ENCODE results near the gene CYTH3. TPM values are rescaled to one million over a fixed set of nuclear protein-coding genes. Genes with fewer than 3 reads are reported as not detected.

CYTH3 gene
- total and polyA plus RNA-seq, 2 of the 4 experiments (the other 2 are of a cell fraction): 14.2 to 34.8 TPM

DNA sequence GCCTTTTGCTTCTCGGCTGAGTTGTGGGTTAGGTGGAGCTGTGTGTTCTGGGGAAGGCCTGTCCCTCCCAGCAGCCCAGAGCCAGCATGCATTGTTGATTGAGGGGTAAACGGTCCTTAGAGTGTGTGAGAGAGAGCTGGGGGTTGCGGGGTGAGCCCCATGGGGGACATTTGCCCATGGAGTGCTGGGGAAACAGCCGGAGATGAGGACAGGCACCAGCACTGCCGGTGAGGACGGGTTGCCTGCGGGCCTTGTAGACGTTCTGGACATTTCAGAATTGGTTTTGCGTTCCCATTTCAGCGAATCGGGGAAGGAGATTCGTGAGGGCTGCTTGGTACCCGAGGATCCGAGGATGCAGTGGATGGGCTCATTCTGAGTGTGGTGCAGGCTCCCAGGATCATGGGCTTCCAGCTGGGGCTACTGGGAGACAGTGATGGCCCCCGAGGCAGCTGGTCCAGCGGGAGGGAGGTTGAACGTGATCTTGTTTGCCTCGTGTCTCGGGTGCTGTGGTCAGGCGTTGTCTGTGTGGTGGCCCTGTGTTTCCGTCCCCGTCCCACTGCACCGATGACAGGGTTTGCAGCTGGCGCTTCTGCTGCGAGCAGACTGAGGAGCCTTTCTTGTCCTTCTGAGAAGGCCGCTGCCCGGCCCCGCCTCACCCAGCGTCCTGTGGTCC is 113.9 kb downstream of the CYTH3 start:
- CTCF ChIA-PET: no interaction called here
- Histone ChIP-seq H3K9me1 (ENCODE audit: insufficient read depth, low read length) (no peaks in the 10 kb centered on the region), H2BK20ac (ENCODE audit: low read depth, low read length) (no peak overlapping the region), H3K23ac (ENCODE audit: low read depth, low read length) (no peak overlapping the region), H2BK15ac (ENCODE audit: low read depth, low read length) (no peak overlapping the region), H2AK5ac (ENCODE audit: low read depth, low read length) (no peak overlapping the region), H2BK5ac (ENCODE audit: low read depth, low read length, poor library complexity, severe bottlenecking) (no peak overlapping the region), H3K18ac (ENCODE audit: low read depth, low read length) (no peak overlapping the region), H3K9me3 (ENCODE audit: control insufficient read depth, insufficient read depth, low read length) (no peaks in the 10 kb centered on the region), H3K27me3 (ENCODE audit: control insufficient read depth, insufficient read depth, low read length) (no peaks in the 10 kb centered on the region), H4K20me1 (ENCODE audit: insufficient read depth, low read length) (no peaks in the 10 kb centered on the region; the same call in 1 of the 2 replicates), H2AFZ (replicated peaks; ENCODE audit: low read length, poor library complexity) (no peak overlapping the region), H3K4me1 (ENCODE audit: control insufficient read depth, insufficient read depth, low read length) (peaks cover 1% of the 10 kb centered on the region), H3K27ac (ENCODE audit: insufficient read depth, low read length) (no peak overlapping the region), H4K5ac (ENCODE audit: low read depth, low read length) (no peak overlapping the region), H3K36me3 (ENCODE audit: control insufficient read depth, insufficient read depth, low read length) (peaks cover 60% of the 10 kb centered on the region), H3K4ac (ENCODE audit: low read depth, low read length) (no peak overlapping the region), H4K91ac (ENCODE audit: insufficient read depth, low read depth, low read length) (no peak overlapping the region), H2AK9ac (replicated peaks; ENCODE audit: low read depth, low read length, poor library complexity) (peak overlapping the region; percentile 20), H3K56ac (ENCODE audit: extremely low read depth, insufficient read depth, low read length) (no peak overlapping the region), H3K79me1 (ENCODE audit: low read depth in 1 of 2, low read length in 2 of 2) (peaks cover 4 to 27% of the 10 kb centered on the region in 2 experiments; a peak in 2 of 4 replicates), H2BK120ac (ENCODE audit: low read depth, low read length) (no peak overlapping the region), H3K4me3 (ENCODE audit: insufficient read depth, low read depth, low read length) (no peak overlapping the region), H3K4me2 (ENCODE audit: low read depth, low read length) (no peak overlapping the region), H4K8ac (ENCODE audit: low read depth in 2 of 2, low read length in 2 of 2) (no peak overlapping the region), H3K9ac (ENCODE audit: low read depth, low read length) (no peak overlapping the region), H3K14ac (replicated peaks; ENCODE audit: low read depth, low read length) (no peak overlapping the region)
- intact Hi-C loops (cut with micrococcal nuclease): loop anchor here (10.0 kb wide), 1 partner anchor 276 kb away; no protein-coding TSS in a partner anchor
- no TSS peak for BruUV-seq (replicated peaks)
- dilution Hi-C loops (cut with HindIII; ENCODE audit: low sequenced_read_pairs, unreplicated experiment): no loop called here
- in situ Hi-C loops (cut with MboI; ENCODE audit: low sequenced_read_pairs): no loop called here
- POLR2A ChIA-PET (ENCODE audit: unreplicated experiment): no interaction called here
- DNase-seq (no peak), ATAC-seq (ENCODE audit: low read depth) (no peak)
- no peak for TF ChIP-seq MXI1 (IDR thresholded peaks at IDR 0.05; ENCODE audit: borderline replicate concordance, low read depth, low read length)
- 87% methylated on average over 6 of the region's 29 CpGs; no CpG with 5 or more reads in 1 of the 2 experiments for WGBS, 2 experiments (ENCODE audit: extremely low coverage in 2 of 2, insufficient read length in 1 of 2)
